ENCODE data around the gene TEAD1. TPM values are rescaled to one million over a fixed set of nuclear protein-coding genes. Genes with fewer than 3 reads are reported as not detected.

Gene TEAD1
- total RNA-seq, 2 experiments from 2014 or later, result 0.11 TPM; not detected in 1

- CTCF ChIA-PET, result no interaction called here
- DNase-seq, result no peak
- Mint-ChIP-seq H3K27me3 (peaks cover 74% of the 10 kb centered on the region), H3K9me3 (no peaks in the 10 kb centered on the region), H3K27ac (no peak overlapping the region), H3K36me3 (ENCODE audit: low read depth) (no peaks in the 10 kb centered on the region), H3K4me1 (ENCODE audit: low read depth) (no peaks in the 10 kb centered on the region), H3K4me3 (no peak overlapping the region)
- no peak for ATAC-seq (ENCODE audit: poor library complexity)
- TF ChIP-seq CTCF (IDR thresholded peaks at IDR 0.05), result no peak
- Histone ChIP-seq H3K27me3 (ENCODE audit: control insufficient read depth in 1 of 2, insufficient read depth in 2 of 2, low read length in 2 of 2) (peaks cover 20 to 25% of the 10 kb centered on the region in 2 experiments), H3K9me3 (ENCODE audit: control insufficient read depth in 1 of 2, insufficient read depth in 1 of 2, low read length in 2 of 2) (no peaks in the 10 kb centered on the region), H3K27ac (ENCODE audit: low read depth in 1 of 2, low read length in 2 of 2) (no peak overlapping the region), H3K36me3 (ENCODE audit: insufficient read depth, low read length) (no peaks in the 10 kb centered on the region), H3K4me1 (ENCODE audit: insufficient read depth, low read length) (no peaks in the 10 kb centered on the region), H3K4me3 (ENCODE audit: low read length) (no peak overlapping the region)
- intact Hi-C loops (cut with DNase I, micrococcal nuclease), result no loop called here
- POLR2A ChIA-PET, result no interaction called here
These were observed 125.2 kb downstream of the TEAD1 start for GRCh38 chr11:12799334-12799835.

- H3K9me3 Mint-ChIP-seq, result no peaks in the 10 kb centered on the region
- H3K36me3 Mint-ChIP-seq (ENCODE audit: low read depth), result no peaks in the 10 kb centered on the region
- no peaks in the 10 kb centered on the region for H3K4me1 ChIP-seq (ENCODE audit: insufficient read depth, low read length)
- ATAC-seq (ENCODE audit: poor library complexity) (no peak), DNase-seq (no peak)
- H3K4me3 Mint-ChIP-seq, result no peak overlapping the region
- no peaks in the 10 kb centered on the region for H3K36me3 ChIP-seq (ENCODE audit: insufficient read depth, low read length)
- CTCF ChIA-PET, result no interaction called here
- POLR2A ChIA-PET, result no interaction called here
- no peaks in the 10 kb centered on the region for H3K9me3 ChIP-seq (ENCODE audit: control insufficient read depth in 1 of 2, insufficient read depth in 1 of 2, low read length in 2 of 2)
- H3K4me1 Mint-ChIP-seq (ENCODE audit: low read depth), result no peaks in the 10 kb centered on the region
- no peak overlapping the region for H3K27ac ChIP-seq (ENCODE audit: low read depth in 1 of 2, low read length in 2 of 2)
- H3K4me3 ChIP-seq (ENCODE audit: low read length), result no peak overlapping the region
- no peak overlapping the region for H3K27ac Mint-ChIP-seq
- intact Hi-C loops (cut with DNase I, micrococcal nuclease), result no loop called here
- no peak for TF ChIP-seq CTCF (IDR thresholded peaks at IDR 0.05)
- H3K27me3 ChIP-seq (ENCODE audit: control insufficient read depth in 1 of 2, insufficient read depth in 2 of 2, low read length in 2 of 2), result peaks cover 20 to 31% of the 10 kb centered on the region in 2 experiments
- peaks cover 77% of the 10 kb centered on the region for H3K27me3 Mint-ChIP-seq
These were observed 125.9 kb downstream of the TEAD1 start for GRCh38 chr11:12800032-12800671.

- Mint-ChIP-seq H3K27me3 (peaks cover 82% of the 10 kb centered on the region), H3K36me3 (ENCODE audit: low read depth) (no peaks in the 10 kb centered on the region), H3K27ac (no peak overlapping the region), H3K9me3 (no peaks in the 10 kb centered on the region), H3K4me1 (ENCODE audit: low read depth) (no peaks in the 10 kb centered on the region), H3K4me3 (no peak overlapping the region)
- intact Hi-C loops (cut with DNase I, micrococcal nuclease), result no loop called here
- ChIA-PET POLR2A (no interaction called here), CTCF (no interaction called here)
- Histone ChIP-seq H3K9me3 (ENCODE audit: control insufficient read depth in 1 of 2, insufficient read depth in 1 of 2, low read length in 2 of 2) (no peaks in the 10 kb centered on the region), H3K4me3 (ENCODE audit: low read length) (no peak overlapping the region), H3K27me3 (ENCODE audit: control insufficient read depth in 1 of 2, insufficient read depth in 2 of 2, low read length in 2 of 2) (peaks cover 20 to 31% of the 10 kb centered on the region in 2 experiments), H3K36me3 (ENCODE audit: insufficient read depth, low read length) (no peaks in the 10 kb centered on the region), H3K4me1 (ENCODE audit: insufficient read depth, low read length) (no peaks in the 10 kb centered on the region), H3K27ac (ENCODE audit: low read depth in 1 of 2, low read length in 2 of 2) (no peak overlapping the region)
- DNase-seq (no peak), ATAC-seq (ENCODE audit: poor library complexity) (no peak)
- TF ChIP-seq CTCF (IDR thresholded peaks at IDR 0.05), result no peak
These were observed 126.7 kb downstream of the TEAD1 start for GRCh38 chr11:12800871-12801270.
